Nephron (organoid): Measurements from ENCODE around the gene DAB2.

Experiments
- H3K27ac Mint-ChIP-seq, 3 experiments: 2 replicates each; pipeline ENCODE4 v1.8.0; 2020; ENCODE audit warnings: mixed read lengths in 3 of 3, mild to moderate bottlenecking in 2 of 3, moderate library complexity in 1 of 3
- H3K27me3 Mint-ChIP-seq: 2 replicates; pipeline ENCODE4 v1.8.0; 2021; ENCODE audit warnings: low read depth, mild to moderate bottlenecking, moderate library complexity, mixed read lengths
- H3K36me3 Mint-ChIP-seq: 2 replicates; pipeline ENCODE4 v1.8.0; 2020; ENCODE audit warnings: low read depth, mixed read lengths
- H3K4me1 Mint-ChIP-seq: 2 replicates; pipeline ENCODE4 v1.8.0; 2020; ENCODE audit warnings: mixed read lengths
- H3K4me3 Mint-ChIP-seq, 3 experiments: 2 replicates each; pipeline ENCODE4 v1.8.0; 2020; ENCODE audit warnings: mild to moderate bottlenecking in 3 of 3, mixed read lengths in 3 of 3, moderate library complexity in 2 of 3
- H3K9me3 Mint-ChIP-seq: 2 replicates; pipeline ENCODE4 v1.8.0; 2020; ENCODE audit warnings: mixed read lengths
- TF ChIP-seq, protein P1 (sequence below), 3 experiments: fragments of 200-600 bp; sonication (generic); IDR thresholded peaks; one replicate each; pipeline ENCODE4 v1.5.0; 2021; ENCODE audit warnings: antibody characterized with exemption in 3 of 3; ENCODE audit not compliant: unreplicated experiment in 3 of 3

Gene DAB2

DNA sequence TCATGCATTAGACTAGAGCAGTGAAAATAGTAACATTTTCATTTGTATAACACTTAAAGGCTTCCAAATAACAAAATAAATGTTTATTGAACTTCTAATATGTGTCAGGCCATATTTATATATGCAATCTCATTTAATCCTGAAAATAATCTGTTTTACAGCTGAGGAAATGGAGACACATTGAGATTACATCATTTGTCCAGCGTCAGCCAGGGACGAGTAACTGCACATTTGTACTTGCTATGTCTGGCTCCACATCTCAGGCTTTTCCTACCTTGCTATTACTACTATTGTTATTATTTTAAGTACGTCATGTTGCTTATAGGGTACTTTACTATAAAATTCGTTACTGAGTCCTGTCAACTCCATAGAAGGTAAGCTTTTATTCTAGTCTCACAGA is 56.7 kb downstream of the DAB2 start:
- Mint-ChIP-seq H3K4me1 (peaks cover 9% of the 10 kb centered on the region), H3K36me3 (peaks cover 27% of the 10 kb centered on the region), H3K27ac (no peak overlapping the region), H3K4me3 (no peak overlapping the region), H3K27me3 (no peaks in the 10 kb centered on the region), H3K9me3 (no peaks in the 10 kb centered on the region)
- TF ChIP-seq, protein P1, sequence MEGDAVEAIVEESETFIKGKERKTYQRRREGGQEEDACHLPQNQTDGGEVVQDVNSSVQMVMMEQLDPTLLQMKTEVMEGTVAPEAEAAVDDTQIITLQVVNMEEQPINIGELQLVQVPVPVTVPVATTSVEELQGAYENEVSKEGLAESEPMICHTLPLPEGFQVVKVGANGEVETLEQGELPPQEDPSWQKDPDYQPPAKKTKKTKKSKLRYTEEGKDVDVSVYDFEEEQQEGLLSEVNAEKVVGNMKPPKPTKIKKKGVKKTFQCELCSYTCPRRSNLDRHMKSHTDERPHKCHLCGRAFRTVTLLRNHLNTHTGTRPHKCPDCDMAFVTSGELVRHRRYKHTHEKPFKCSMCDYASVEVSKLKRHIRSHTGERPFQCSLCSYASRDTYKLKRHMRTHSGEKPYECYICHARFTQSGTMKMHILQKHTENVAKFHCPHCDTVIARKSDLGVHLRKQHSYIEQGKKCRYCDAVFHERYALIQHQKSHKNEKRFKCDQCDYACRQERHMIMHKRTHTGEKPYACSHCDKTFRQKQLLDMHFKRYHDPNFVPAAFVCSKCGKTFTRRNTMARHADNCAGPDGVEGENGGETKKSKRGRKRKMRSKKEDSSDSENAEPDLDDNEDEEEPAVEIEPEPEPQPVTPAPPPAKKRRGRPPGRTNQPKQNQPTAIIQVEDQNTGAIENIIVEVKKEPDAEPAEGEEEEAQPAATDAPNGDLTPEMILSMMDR (IDR thresholded peaks at IDR 0.05; ENCODE audit: unreplicated experiment in 3 of 3), result no peak

DNA sequence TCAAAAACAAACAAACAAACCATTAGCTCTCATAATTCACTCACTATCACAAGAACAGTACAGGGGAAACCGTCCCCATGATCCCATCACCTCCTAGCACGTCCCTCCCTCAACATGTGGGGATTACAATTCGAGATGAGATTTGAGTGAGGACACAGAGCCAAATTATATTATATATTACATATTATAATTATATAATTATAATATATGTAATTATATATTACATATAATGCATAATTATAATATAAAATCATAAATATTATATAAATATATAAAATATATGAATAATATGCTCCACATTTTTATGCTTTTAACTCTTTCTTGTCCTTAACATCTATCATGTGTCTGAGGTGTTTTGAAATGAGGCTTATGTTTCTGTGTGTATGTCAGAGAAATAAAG is 57.1 kb downstream of the DAB2 start:
- H3K36me3 Mint-ChIP-seq, result peaks cover 23% of the 10 kb centered on the region
- TF ChIP-seq, protein P1 (IDR thresholded peaks at IDR 0.05; ENCODE audit: unreplicated experiment in 3 of 3), result no peak
- no peak overlapping the region for H3K27ac Mint-ChIP-seq
- H3K9me3 Mint-ChIP-seq, result no peaks in the 10 kb centered on the region
- H3K4me1 Mint-ChIP-seq, result peaks cover 9% of the 10 kb centered on the region
- no peaks in the 10 kb centered on the region for H3K27me3 Mint-ChIP-seq
- no peak overlapping the region for H3K4me3 Mint-ChIP-seq

GRCh38 chr5:39364367-39364766 is 60.4 kb downstream of the DAB2 start, which contains the start of gene C9:
C9 (minus strand) TSS chr5:39364495; CDS start chr5:39364464, 31 bp downstream.
- H3K36me3 Mint-ChIP-seq, result no peaks in the 10 kb centered on the region
- TF ChIP-seq, protein P1 (IDR thresholded peaks at IDR 0.05; ENCODE audit: unreplicated experiment in 3 of 3), result no peak
- no peak within 1 kb of the TSS for H3K4me3 Mint-ChIP-seq
- H3K27ac Mint-ChIP-seq, result no peak within 1 kb of the TSS
- H3K9me3 Mint-ChIP-seq, result no peaks in the 10 kb centered on the region
- no peaks in the 10 kb centered on the region for H3K4me1 Mint-ChIP-seq
- no peaks in the 10 kb centered on the region for H3K27me3 Mint-ChIP-seq

DNA sequence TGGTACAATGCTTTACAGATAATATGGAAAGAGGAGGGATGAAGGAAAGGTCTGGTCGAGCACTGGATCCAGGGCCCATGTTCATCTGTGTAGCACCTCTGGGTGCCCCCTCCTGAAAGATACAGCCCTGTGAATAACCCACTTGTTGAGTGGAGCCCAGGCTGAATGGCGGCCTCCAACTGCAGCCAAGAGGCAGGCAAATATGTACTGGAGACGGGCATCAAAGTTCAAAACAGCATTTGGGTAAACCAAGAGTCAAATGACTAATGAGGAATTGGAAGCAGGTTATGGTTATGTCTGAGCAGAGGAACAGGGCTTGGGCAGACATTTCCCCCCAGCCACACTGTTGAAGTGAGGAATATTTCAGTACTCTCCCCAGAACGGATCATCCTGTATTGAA is 61.6 kb downstream of the DAB2 start:
- Mint-ChIP-seq H3K36me3 (no peaks in the 10 kb centered on the region), H3K9me3 (peaks cover 3% of the 10 kb centered on the region), H3K27me3 (no peaks in the 10 kb centered on the region), H3K27ac (no peak overlapping the region), H3K4me3 (no peak overlapping the region), H3K4me1 (no peaks in the 10 kb centered on the region)
- TF ChIP-seq, protein P1 (IDR thresholded peaks at IDR 0.05; ENCODE audit: unreplicated experiment in 3 of 3), result no peak

DNA sequence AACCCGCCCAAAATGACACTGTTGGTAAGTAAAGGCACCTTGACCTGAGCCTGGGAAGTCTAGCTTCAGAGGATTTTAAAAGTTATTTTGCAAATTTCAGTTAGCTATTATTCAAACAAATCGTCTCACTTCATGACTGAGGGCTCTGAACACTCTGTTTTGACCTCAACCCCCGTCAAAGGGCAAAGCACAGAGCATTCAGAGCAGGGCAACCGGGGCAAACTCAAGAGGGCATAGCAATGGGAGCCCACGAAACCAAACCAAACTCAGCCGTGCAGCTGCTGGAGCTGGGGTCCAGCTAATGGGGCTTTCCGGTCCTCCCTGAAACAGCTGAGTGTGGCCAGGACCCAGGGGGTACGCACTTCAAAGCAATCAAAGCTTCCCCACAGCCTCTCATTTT is 62.1 kb downstream of the DAB2 start:
- Mint-ChIP-seq H3K27ac (no peak overlapping the region), H3K9me3 (peaks cover 7% of the 10 kb centered on the region), H3K27me3 (no peaks in the 10 kb centered on the region), H3K4me1 (no peaks in the 10 kb centered on the region), H3K4me3 (no peak overlapping the region), H3K36me3 (no peaks in the 10 kb centered on the region)
- TF ChIP-seq, protein P1 (IDR thresholded peaks at IDR 0.05; ENCODE audit: unreplicated experiment in 3 of 3), result no peak

- no peaks in the 10 kb centered on the region for H3K4me1 Mint-ChIP-seq
- no peaks in the 10 kb centered on the region for H3K36me3 Mint-ChIP-seq
- no peak overlapping the region for H3K4me3 Mint-ChIP-seq
- TF ChIP-seq, protein P1 (IDR thresholded peaks at IDR 0.05; ENCODE audit: unreplicated experiment in 3 of 3), result no peak
- H3K9me3 Mint-ChIP-seq, result peaks cover 7% of the 10 kb centered on the region
- H3K27me3 Mint-ChIP-seq, result no peaks in the 10 kb centered on the region
- no peak overlapping the region for H3K27ac Mint-ChIP-seq
Measured at GRCh38 chr5:39361306-39361705, 63.5 kb downstream of the DAB2 start.
